ENCODE measurements around the gene FAM3C. TPM values are rescaled to one million over a fixed set of nuclear protein-coding genes. Genes with fewer than 3 reads are reported as not detected.

FAM3C gene
- total and polyA plus RNA-seq, 2 of the 8 experiments (the other 6 are each of a cell fraction or from before 2014, with no cell fraction given): 27.0 to 77.7 TPM

GRCh38 chr7:121430558-121430957, 34.5 kb upstream of the FAM3C start:
- H3K56ac ChIP-seq (replicated peaks; ENCODE audit: insufficient read length, low read depth, low read length): no peak overlapping the region
- 88% methylated on average over 1 of the region's 1 CpG; no CpG with 5 or more reads in 1 of the 2 experiments for WGBS, 2 experiments (ENCODE audit: extremely low coverage in 1 of 2, insufficient coverage in 1 of 2, insufficient read length in 1 of 2, insufficient replicate concordance in 2 of 2, low coverage in 1 of 2, low lambda C conversion rate in 2 of 2, missing lambda C conversion rate in 1 of 2)
- H3K79me1 ChIP-seq (ENCODE audit: low read depth, low read length): no peaks in the 10 kb centered on the region
- DNase-seq (ENCODE audit: low read depth in 1 of 2, low spot score in 2 of 2) (no peak), FAIRE-seq (no peak)
- no peak overlapping the region for H2BK5ac ChIP-seq (ENCODE audit: low read depth, low read length)
- H3K23me2 ChIP-seq (ENCODE audit: low read depth, low read length): no peaks in the 10 kb centered on the region
- no peak overlapping the region for H3K4me3 ChIP-seq (ENCODE audit: extremely low read depth in 1 of 4, insufficient read depth in 2 of 4, low read depth in 3 of 4, low read length in 4 of 4)
- H3K18ac ChIP-seq (ENCODE audit: extremely low read depth, low read length): no peak overlapping the region
- H2BK15ac ChIP-seq (ENCODE audit: low read length): no peak overlapping the region
- ChIA-PET CTCF (ENCODE audit: partially characterized antibody) (interaction anchor here (0.9 to 1.4 kb wide), 4 partner anchors 18 to 133 kb away, joined by 3 read pairs; no protein-coding TSS in a partner anchor), POLR2A (ENCODE audit: partially characterized antibody) (interaction anchor here (0.7 kb wide), 1 partner anchor 11 kb away, joined by 3 read pairs; no protein-coding TSS in a partner anchor)
- H4K8ac ChIP-seq (ENCODE audit: extremely low read depth, insufficient read depth, low read length): no peak overlapping the region
- H2BK12ac ChIP-seq (ENCODE audit: low read depth, low read length): no peak overlapping the region
- no peak overlapping the region for H2BK20ac ChIP-seq (ENCODE audit: low read length)
- H3K36me3 ChIP-seq (ENCODE audit: control insufficient read depth in 2 of 4, insufficient read depth in 4 of 4, low read length in 3 of 4): no peaks in the 10 kb centered on the region
- H4K91ac ChIP-seq (replicated peaks; ENCODE audit: insufficient read length, low read length): no peak overlapping the region
- H3K14ac ChIP-seq (ENCODE audit: insufficient read length): no peak overlapping the region
- no peak overlapping the region for H3K23ac ChIP-seq (ENCODE audit: insufficient read length)
- no peak overlapping the region for H2AFZ ChIP-seq (ENCODE audit: low read length)
- no peaks in the 10 kb centered on the region for H3K79me2 ChIP-seq (ENCODE audit: control insufficient read depth in 1 of 2, insufficient read depth in 2 of 2, low read length in 2 of 2)
- no peak overlapping the region for H3K27ac ChIP-seq (ENCODE audit: low read depth, low read length)
- H2BK120ac ChIP-seq (replicated peaks; ENCODE audit: low read depth, low read length): no peak overlapping the region
- no peak overlapping the region for H4K5ac ChIP-seq (ENCODE audit: insufficient read length, low read depth, low read length)
- H3K4ac ChIP-seq (replicated peaks; ENCODE audit: insufficient read length, low read depth, low read length): no peak overlapping the region
- H3K9me3 ChIP-seq (ENCODE audit: insufficient read depth in 2 of 2, low read depth in 1 of 2, low read length in 1 of 2): no peaks in the 10 kb centered on the region
- H2AK5ac ChIP-seq (ENCODE audit: low read depth, low read length): no peak overlapping the region
- no peaks in the 10 kb centered on the region for H3K4me1 ChIP-seq (replicated peaks in 1 of 4; ENCODE audit: control insufficient read depth in 3 of 4, insufficient read depth in 4 of 4, low read length in 3 of 4)
- H3K27me3 ChIP-seq (replicated peaks in 1 of 4; ENCODE audit: control insufficient read depth in 3 of 4, extremely low read depth in 1 of 4, insufficient read depth in 3 of 4, low read length in 3 of 4): no peaks in the 10 kb centered on the region
- TF ChIP-seq EP300 (IDR thresholded peaks at IDR 0.05; ENCODE audit: borderline replicate concordance in 1 of 2, low read depth in 2 of 2, low read length in 2 of 2) (no peak), TEAD4 (IDR thresholded peaks at IDR 0.05; ENCODE audit: low read depth, low read length) (no peak), SP2 (IDR thresholded peaks at IDR 0.05; ENCODE audit: low read length) (no peak), ATF3 (IDR thresholded peaks at IDR 0.05; ENCODE audit: insufficient read depth, low read depth, low read length) (no peak), MAX (IDR thresholded peaks at IDR 0.05) (no peak), EGR1 (IDR thresholded peaks at IDR 0.05; ENCODE audit: borderline replicate concordance, low read depth, low read length) (no peak)
- no peaks in the 10 kb centered on the region for H4K20me1 ChIP-seq (replicated peaks in 1 of 2; ENCODE audit: control insufficient read depth in 1 of 2, insufficient read depth in 2 of 2, low read length in 2 of 2)
- no peak overlapping the region for H3K9ac ChIP-seq (replicated peaks in 1 of 4; ENCODE audit: extremely low read depth in 1 of 4, low read depth in 3 of 4, low read length in 3 of 4)
- H3K4me2 ChIP-seq (ENCODE audit: insufficient read depth in 1 of 2, low read depth in 2 of 2, low read length in 2 of 2): no peak overlapping the region
